Right lung (tissue), 10 donors: ENCODE results near the gene POLA2. TPM values are rescaled to one million over a fixed set of nuclear protein-coding genes. Genes with fewer than 3 reads are reported as not detected.
"Not testable (repeated sequence)": the region's sequence is repeated elsewhere in the genome, so short reads cannot be mapped to it uniquely, and the experiment has no call there.

ENCODE experiments used
- DNase-seq, 2 donors: peaks; one replicate each; pipeline ENCODE4 v3.0.0-alpha.2; 2013
- long read RNA-seq, 8 donors: transcript quantifications; one replicate each; lab custom pipeline, GENCODE V29; 2026
- polyA plus RNA-seq, 5 donors: library from polyadenylated mRNA; unstranded; fragments of 120-200 nt; gene quantifications; one replicate each; pipeline versions ENCODE4 v1.2.1 to v1.2.3, GENCODE V29; 2013; ENCODE audit warnings: inconsistent platforms in 1 of 5, low replicate concordance in 1 of 5; ENCODE audit not compliant: insufficient read length in 5 of 5, insufficient read depth in 1 of 5

POLA2 gene
- 10 to 100 TPM; 18.5 to 29.2 (median 27.0) TPM for polyA plus RNA-seq
- long read RNA-seq, donor 1, partial matches to known transcripts, result 0 of 4 reads
- long read RNA-seq, donor 1, other reads (novel, unspliced or antisense), result 0 of 4 reads
- long read RNA-seq, donor 2, partial matches to known transcripts, result 0 of 8 reads
- long read RNA-seq, donor 2, other reads (novel, unspliced or antisense), result 0 of 8 reads
- long read RNA-seq, donor 3, partial matches to known transcripts, result 0 of 2 reads
- long read RNA-seq, donor 3, other reads (novel, unspliced or antisense), result 0 of 2 reads
- long read RNA-seq, donor 4, partial matches to known transcripts, result 0 of 2 reads
- long read RNA-seq, donor 4, other reads (novel, unspliced or antisense), result 0 of 2 reads
- long read RNA-seq, donor 5, partial matches to known transcripts, result 0 of 3 reads
- long read RNA-seq, donor 5, other reads (novel, unspliced or antisense), result 0 of 3 reads
- long read RNA-seq, donor 6, partial matches to known transcripts, result 0 of 1 reads
- long read RNA-seq, donor 6, other reads (novel, unspliced or antisense), result 0 of 1 reads
- long read RNA-seq, donor 7, partial matches to known transcripts, result 0 of 6 reads
- long read RNA-seq, donor 7, other reads (novel, unspliced or antisense), result 0 of 6 reads
- long read RNA-seq, donor 8, partial matches to known transcripts, result 6 of 8 reads
- long read RNA-seq, donor 8, other reads (novel, unspliced or antisense), result 0 of 8 reads

GRCh38 chr11:65261591-65262380, at the start of gene POLA2:
TSS of gene POLA2 (plus strand) at chr11:65261962. CDS start at chr11:65262293, 331 bp downstream.
- DNase-seq, result peak; percentile 99

- no peak for DNase-seq
These were observed 49.4 kb upstream of the POLA2 start for GRCh38 chr11:65212226-65212801.

DNA sequence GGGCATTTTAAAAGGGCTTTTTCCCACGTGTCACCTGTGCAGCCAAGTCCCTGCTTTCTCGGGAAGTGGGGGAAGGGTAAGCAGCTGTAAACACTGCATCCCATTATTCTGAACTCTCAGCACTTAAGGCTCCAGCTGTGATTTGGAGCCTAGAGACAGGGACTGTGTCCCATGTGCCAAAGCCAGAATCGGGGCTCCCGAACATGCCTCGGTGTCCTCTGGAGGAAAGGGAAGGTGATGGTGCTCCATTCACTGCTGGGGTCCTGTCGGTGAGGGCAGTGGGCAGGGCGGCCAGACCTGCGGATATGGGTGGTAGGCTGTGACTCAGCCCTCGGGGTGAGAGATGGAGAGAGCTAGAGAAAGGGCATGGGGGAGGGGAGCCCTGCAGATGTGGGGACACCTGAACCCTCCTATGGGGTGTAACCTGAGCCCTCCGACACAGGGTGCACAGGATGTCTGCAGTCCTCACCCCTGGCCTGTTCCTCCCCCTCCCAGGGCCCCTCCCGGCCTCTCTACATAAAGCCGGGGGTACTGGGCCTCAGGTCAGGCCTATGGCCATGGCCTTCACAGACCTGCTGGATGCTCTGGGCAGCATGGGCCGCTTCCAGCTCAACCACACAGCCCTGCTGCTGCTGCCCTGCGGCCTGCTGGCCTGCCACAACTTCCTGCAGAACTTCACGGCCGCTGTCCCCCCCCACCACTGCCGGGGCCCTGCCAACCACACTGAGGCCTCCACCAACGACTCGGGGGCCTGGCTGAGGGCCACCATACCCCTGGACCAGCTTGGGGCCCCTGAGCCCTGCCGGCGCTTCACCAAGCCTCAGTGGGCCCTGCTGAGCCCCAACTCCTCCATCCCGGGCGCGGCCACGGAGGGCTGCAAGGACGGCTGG, 48.2 kb upstream of the POLA2 start:
- no peak for DNase-seq

GRCh38 chr11:65214212-65214845, 47.4 kb upstream of the POLA2 start:
- DNase-seq, result no peak

- DNase-seq, result no peak
These were observed 46.2 kb upstream of the POLA2 start for GRCh38 chr11:65215441-65216076.

GRCh38 chr11:65216830-65217229, 44.9 kb upstream of the POLA2 start:
- DNase-seq, result no peak

GRCh38 chr11:65217441-65218423, 44.0 kb upstream of the POLA2 start:
- DNase-seq, result no peak

DNA sequence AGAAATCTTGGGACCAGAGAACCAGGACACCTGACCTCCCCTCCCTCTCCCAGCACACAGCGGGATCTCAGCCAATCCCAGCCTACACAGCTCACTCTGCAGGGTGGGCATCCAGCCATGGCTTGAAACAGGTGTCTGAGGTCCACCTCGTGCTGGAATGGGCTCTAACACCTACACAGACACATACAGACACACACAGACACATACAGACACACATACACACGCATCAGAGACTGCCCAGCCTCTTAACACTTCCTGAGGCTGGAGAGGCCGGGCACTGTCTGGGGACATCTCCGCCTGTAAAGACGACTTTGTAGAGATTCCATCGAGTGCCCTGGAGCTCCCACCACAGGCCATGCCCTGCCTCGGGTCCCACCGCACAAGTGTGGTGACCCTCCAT, 43.3 kb upstream of the POLA2 start:
- no peak for DNase-seq

- no peak for DNase-seq
These were observed 41.9 kb upstream of the POLA2 start for GRCh38 chr11:65219930-65220213.

DNA sequence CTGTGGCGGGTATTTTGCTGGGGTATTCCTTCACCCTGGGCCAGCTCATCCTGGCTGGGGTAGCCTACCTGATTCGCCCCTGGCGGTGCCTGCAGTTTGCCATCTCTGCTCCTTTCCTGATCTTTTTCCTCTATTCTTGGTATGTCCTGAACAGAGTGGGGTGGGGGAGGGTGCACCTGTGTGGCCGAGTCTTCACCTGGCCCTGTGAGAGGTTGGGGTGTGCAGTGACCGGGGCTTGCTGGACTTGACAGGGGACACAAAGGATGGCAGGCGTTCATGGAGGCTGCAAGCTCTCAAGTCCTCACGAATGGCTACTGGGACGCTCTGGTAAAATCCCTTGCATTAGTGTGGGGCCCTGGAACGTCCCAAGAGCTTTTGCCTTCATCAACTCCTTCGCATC, 40.7 kb upstream of the POLA2 start:
- no peak for DNase-seq

- no peak for DNase-seq
These were observed 38.8 kb upstream of the POLA2 start for GRCh38 chr11:65223011-65223410.

DNA sequence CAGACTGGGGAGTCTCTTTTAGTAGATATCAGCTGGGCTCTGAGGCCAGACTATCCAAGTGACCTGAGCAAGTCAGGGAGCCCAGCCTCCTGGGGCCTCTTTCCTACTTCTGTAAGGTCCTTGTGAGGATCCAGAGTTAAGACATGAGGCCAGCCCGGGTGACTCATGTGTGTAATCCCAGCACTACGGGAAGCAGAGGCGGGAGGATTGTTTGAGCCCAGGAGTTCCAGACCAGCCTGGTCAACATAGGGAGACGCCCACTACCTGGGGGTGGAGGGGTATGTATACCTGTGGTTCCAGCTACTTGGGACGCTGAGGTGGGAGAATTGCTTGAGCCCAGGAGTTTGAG, 36.9 kb upstream of the POLA2 start:
- DNase-seq, result no peak

DNA sequence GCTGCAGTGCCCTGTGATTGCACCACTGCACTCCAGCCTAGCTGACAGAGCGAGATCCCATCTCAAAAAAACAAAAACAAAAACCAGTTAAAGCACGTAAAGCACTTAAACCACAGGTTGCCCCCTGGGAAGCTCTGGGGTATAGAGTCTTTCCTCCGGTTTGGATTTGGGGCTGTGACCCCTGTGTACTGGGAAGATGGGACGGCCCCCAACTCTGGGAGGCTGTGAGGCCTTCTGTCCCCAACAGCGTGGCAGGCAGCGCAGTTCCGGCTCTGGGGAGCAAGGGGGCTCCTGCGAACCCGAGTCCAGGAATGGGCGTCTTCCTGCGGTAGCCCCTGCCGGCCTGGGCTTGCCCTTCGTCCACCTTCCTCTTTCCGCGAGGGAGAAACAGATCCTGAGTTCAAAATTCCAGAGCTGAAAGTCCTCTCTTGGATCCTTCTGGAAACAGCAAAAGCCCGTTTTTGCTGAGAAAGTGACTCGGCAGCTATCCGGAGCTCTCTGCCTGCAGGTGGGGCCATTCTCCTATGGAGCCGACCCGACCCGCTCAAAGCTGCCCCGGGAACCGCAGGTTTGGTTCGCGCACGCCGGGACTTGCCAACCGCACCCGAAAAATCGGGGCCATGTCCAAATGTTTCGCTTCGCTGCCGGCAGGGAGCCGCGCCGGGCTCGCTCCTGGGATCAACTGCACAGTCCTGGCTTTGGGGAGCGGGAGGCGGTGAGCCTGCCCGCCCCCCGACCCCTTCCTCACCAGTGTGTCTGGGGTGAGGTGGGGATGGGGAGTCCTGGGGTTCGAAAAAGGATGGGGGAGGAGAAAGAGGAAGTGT, 36.3 kb upstream of the POLA2 start:
- DNase-seq, result peak in 1 of 2 donors; percentile 16

- no peak for DNase-seq
These were observed 35.7 kb upstream of the POLA2 start for GRCh38 chr11:65226103-65226442.

- no peak for DNase-seq
These were observed 33.9 kb upstream of the POLA2 start for GRCh38 chr11:65227879-65228278.

DNA sequence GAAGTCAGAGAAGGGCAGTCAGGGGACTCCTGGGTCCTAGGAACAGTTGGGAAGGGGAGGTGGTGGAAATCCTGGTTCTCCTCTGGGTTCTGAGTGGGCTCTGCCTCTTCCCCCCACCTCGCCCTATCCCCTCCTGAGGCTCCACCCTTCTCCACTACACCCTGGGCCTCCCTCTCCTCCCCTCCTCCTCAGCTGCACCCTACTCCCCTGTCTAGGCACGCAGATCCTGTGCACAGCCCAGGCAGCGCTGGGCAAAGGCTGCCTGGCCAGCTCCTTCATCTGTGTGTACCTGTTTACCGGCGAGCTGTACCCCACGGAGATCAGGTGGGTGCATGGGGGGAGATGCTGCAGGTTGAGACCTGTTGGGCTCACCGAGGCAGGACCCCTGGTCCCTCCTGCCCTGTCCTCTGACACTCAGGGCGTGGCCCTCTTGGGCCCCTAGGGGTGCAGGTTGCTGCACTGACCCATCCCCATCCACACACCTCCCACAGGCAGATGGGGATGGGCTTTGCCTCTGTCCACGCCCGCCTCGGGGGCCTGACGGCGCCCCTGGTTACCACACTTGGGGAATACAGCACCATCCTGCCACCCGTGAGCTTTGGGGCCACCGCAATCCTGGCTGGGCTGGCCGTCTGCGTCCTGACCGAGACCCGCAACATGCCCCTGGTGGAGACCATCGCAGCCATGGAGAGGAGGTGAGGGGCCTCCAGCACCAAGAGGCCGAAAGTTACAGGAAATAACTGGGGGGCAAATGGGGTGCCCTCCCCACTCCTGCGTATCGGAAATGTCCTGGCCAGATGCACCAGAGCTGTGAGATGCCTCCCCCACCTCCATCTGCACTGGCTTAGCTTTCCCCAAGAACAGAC, 25.3 kb upstream of the POLA2 start:
- no peak for DNase-seq

DNA sequence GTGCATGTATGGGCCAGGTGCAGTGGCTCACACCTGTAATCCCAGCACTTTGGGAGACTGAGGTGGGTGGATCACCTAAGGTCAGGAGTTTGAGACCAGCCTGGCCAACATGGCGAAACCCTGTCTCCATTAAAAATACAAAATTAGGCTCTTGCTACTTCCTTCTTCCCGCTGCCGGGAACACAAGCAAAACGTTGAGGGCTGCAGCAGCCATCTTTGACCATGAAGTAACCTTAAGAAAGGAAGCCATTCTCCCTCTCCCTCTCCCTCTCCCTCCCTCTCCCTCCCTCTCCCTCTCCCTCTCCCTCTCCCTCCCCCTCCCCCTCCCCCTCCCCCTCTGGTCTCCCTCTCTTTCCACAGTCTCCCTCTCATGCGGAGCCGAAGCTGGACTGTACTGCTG, 23.5 kb upstream of the POLA2 start:
- not testable (repeated sequence) for DNase-seq
